ENCODE data around the gene ANP32E.

The ANP32E gene

GRCh38 chr1:150235852-150236613 is at the start of gene ANP32E:
TSS of gene ANP32E (minus strand) at chr1:150236112. CDS start at chr1:150235786, 326 bp downstream.
- no peak for TF ChIP-seq GATA3 (IDR thresholded peaks at IDR 0.05; ENCODE audit: low read depth, low read length)

GRCh38 chr1:150283260-150283659 is 47.3 kb upstream of the ANP32E start:
- no peak for TF ChIP-seq GATA3 (IDR thresholded peaks at IDR 0.05; ENCODE audit: low read depth, low read length)
- TF ChIP-seq GATA2 (IDR thresholded peaks at IDR 0.05; ENCODE audit: low read depth, low read length): no peak

GRCh38 chr1:150282558-150282958 is 46.6 kb upstream of the ANP32E start:
- peak; percentile 35 for TF ChIP-seq GATA2 (IDR thresholded peaks at IDR 0.05; ENCODE audit: low read depth, low read length)
- TF ChIP-seq GATA3 (IDR thresholded peaks at IDR 0.05; ENCODE audit: low read depth, low read length): no peak

- TF ChIP-seq GATA2 (IDR thresholded peaks at IDR 0.05; ENCODE audit: low read depth, low read length): no peak
- TF ChIP-seq GATA3 (IDR thresholded peaks at IDR 0.05; ENCODE audit: low read depth, low read length): no peak
Measured at GRCh38 chr1:150281758-150282557, 46.0 kb upstream of the ANP32E start, which contains the start of gene CIART. TSS of gene CIART (plus strand) at chr1:150282554. CDS start at chr1:150283268, 714 bp downstream.

- no peak for TF ChIP-seq GATA2 (IDR thresholded peaks at IDR 0.05; ENCODE audit: low read depth, low read length)
- no peak for TF ChIP-seq GATA3 (IDR thresholded peaks at IDR 0.05; ENCODE audit: low read depth, low read length)
Measured at GRCh38 chr1:150281221-150281757, 45.4 kb upstream of the ANP32E start.

GRCh38 chr1:150280138-150280707 is 44.3 kb upstream of the ANP32E start:
- no peak for TF ChIP-seq GATA2 (IDR thresholded peaks at IDR 0.05; ENCODE audit: low read depth, low read length)

- TF ChIP-seq GATA2 (IDR thresholded peaks at IDR 0.05; ENCODE audit: low read depth, low read length) (no peak), GATA3 (IDR thresholded peaks at IDR 0.05; ENCODE audit: low read depth, low read length) (no peak)
Measured at GRCh38 chr1:150273311-150273710, 37.4 kb upstream of the ANP32E start.

- no peak for TF ChIP-seq GATA3 (IDR thresholded peaks at IDR 0.05; ENCODE audit: low read depth, low read length)
- no peak for TF ChIP-seq GATA2 (IDR thresholded peaks at IDR 0.05; ENCODE audit: low read depth, low read length)
Measured at GRCh38 chr1:150271291-150271959, 35.5 kb upstream of the ANP32E start.

- TF ChIP-seq GATA3 (IDR thresholded peaks at IDR 0.05; ENCODE audit: low read depth, low read length): no peak
- no peak for TF ChIP-seq GATA2 (IDR thresholded peaks at IDR 0.05; ENCODE audit: low read depth, low read length)
Measured at GRCh38 chr1:150269451-150269850, 33.5 kb upstream of the ANP32E start.

GRCh38 chr1:150268705-150269403 is 32.9 kb upstream of the ANP32E start, which contains the start of gene APH1A:
TSS of gene APH1A (minus strand) at chr1:150269016. CDS start at chr1:150268810, 206 bp downstream.
- TF ChIP-seq GATA3 (IDR thresholded peaks at IDR 0.05; ENCODE audit: low read depth, low read length): no peak

GRCh38 chr1:150268340-150268704 is 32.4 kb upstream of the ANP32E start:
- TF ChIP-seq GATA3 (IDR thresholded peaks at IDR 0.05; ENCODE audit: low read depth, low read length) (no peak), GATA2 (IDR thresholded peaks at IDR 0.05; ENCODE audit: low read depth, low read length) (no peak)

GRCh38 chr1:150267896-150268295 is 32.0 kb upstream of the ANP32E start:
- no peak for TF ChIP-seq GATA2 (IDR thresholded peaks at IDR 0.05; ENCODE audit: low read depth, low read length)
- TF ChIP-seq GATA3 (IDR thresholded peaks at IDR 0.05; ENCODE audit: low read depth, low read length): no peak

- no peak for TF ChIP-seq GATA3 (IDR thresholded peaks at IDR 0.05; ENCODE audit: low read depth, low read length)
Measured at GRCh38 chr1:150263549-150263948, 27.6 kb upstream of the ANP32E start.
